GM12891 (cell line): ENCODE measurements around the gene ST3GAL6.

Source experiments
- DNase-seq: peaks from one replicate; pipeline ENCODE4 v3.0.0; 2011; ENCODE audit warnings: low spot score; ENCODE audit not compliant: insufficient read length
- FAIRE-seq: peaks from 2 replicates; lab custom pipeline; 2011; peaks lifted over from hg19 to GRCh38; lab: Jason Lieb, UNC
- PAX5 ChIP-seq: IDR thresholded peaks from 2 replicates; pipeline ENCODE4 v1.6.1; 2011; ENCODE audit warnings: low read length, moderate library complexity, mild to moderate bottlenecking; ENCODE audit not compliant: insufficient read depth, severe bottlenecking
- POLR2A ChIP-seq: IDR thresholded peaks from 2 replicates; pipeline ENCODE4 v1.6.1; 2011; ENCODE audit warnings: low read depth, low read length, control low read depth
- POLR2AphosphoS5 ChIP-seq: IDR thresholded peaks from 2 replicates; pipeline ENCODE4 v1.6.1; 2011; ENCODE audit warnings: low read depth, low read length, control low read depth
- POU2F2 ChIP-seq: IDR thresholded peaks from 2 replicates; pipeline ENCODE4 v1.6.1; 2011; ENCODE audit warnings: low read depth, mild to moderate bottlenecking, control low read depth, low read length, moderate library complexity
- SPI1 ChIP-seq: IDR thresholded peaks from 2 replicates; pipeline ENCODE4 v1.6.1; 2011; ENCODE audit warnings: low read depth, low read length, control low read depth
- TAF1 ChIP-seq: IDR thresholded peaks from 2 replicates; pipeline ENCODE4 v1.6.1; 2011; ENCODE audit warnings: low read depth, low read length, control low read depth

ST3GAL6 gene

DNA sequence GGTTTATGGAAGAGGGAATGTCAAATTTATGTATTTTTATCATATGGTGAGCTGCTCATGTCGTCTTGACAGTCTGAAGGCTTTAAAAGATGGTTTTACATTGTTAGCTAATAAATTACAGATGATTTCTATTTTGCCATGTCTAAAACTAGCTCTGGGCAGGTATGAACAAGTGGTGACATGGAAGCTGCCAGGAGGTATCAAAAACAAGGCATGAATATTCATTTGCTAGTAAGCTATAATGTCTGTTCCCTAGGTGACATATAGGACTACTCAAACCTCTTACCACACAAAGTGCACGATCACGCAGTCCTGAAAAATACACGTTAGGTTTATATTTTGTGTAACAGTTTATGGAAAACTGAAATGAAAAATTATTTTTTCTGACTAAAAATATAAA is 34.8 kb downstream of the ST3GAL6 start:
- FAIRE-seq (no peak), DNase-seq (no peak)
- TF ChIP-seq PAX5: no peak
- TF ChIP-seq TAF1: no peak
- no peak for TF ChIP-seq SPI1
- TF ChIP-seq POU2F2: no peak
- no peak for TF ChIP-seq POLR2AphosphoS5

- no peak for DNase-seq
- TF ChIP-seq POLR2A (no peak), TAF1 (no peak), POU2F2 (no peak), SPI1 (no peak), PAX5 (no peak), POLR2AphosphoS5 (no peak)
- no peak for FAIRE-seq
Observed at GRCh38 chr3:98798820-98799219, 35.7 kb downstream of the ST3GAL6 start.

DNA sequence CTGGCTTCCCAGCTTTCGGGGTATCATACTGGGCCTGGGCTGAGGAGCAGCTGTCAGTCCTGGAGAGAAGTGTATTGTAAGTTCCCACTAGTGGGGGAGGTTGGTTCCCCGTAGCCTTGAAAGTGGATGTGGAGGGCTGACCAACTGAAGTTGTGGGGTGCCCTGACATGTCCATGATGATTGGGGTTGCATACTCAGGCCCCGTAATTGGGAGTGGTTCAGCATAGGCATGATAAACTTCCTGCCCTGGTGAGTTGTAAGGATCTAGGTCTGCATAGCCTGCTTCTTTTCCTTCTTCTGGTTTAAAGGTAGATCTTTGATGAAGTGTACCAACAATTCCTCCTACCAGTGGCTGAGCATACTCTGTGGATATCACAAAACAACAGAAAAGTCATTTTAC is 36.3 kb downstream of the ST3GAL6 start:
- DNase-seq: no peak
- no peak for TF ChIP-seq PAX5
- no peak for TF ChIP-seq SPI1
- TF ChIP-seq TAF1: no peak
- no peak for TF ChIP-seq POU2F2
- TF ChIP-seq POLR2A: no peak
- no peak for TF ChIP-seq POLR2AphosphoS5
- no peak for FAIRE-seq

DNA sequence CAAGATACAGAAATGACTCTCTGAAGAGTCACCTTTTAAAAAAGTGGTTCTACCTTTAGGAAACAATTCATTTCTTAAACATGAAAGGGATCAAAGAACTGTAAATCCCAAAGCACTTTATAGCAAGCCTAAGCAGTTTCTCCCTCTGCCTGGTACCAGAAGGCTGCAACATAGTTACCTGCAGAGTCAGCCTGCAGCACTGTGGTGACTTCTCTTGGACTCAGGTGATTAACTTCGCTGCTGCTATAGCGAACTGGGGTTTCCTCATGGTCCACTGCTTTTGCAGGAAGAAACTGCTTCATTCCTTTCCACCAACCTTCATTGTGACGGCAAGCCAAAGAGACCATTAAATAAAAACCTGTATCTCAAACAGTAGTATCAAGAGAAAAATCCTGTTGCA is 37.3 kb downstream of the ST3GAL6 start:
- TF ChIP-seq POU2F2: no peak
- no peak for TF ChIP-seq TAF1
- TF ChIP-seq POLR2AphosphoS5: no peak
- TF ChIP-seq PAX5: no peak
- TF ChIP-seq SPI1: no peak
- no peak for TF ChIP-seq POLR2A
- DNase-seq (no peak), FAIRE-seq (no peak)

GRCh38 chr3:98801043-98801747 is 38.1 kb downstream of the ST3GAL6 start:
- DNase-seq (no peak), FAIRE-seq (no peak)
- no peak for TF ChIP-seq TAF1
- TF ChIP-seq PAX5: no peak
- TF ChIP-seq POLR2AphosphoS5: no peak
- TF ChIP-seq SPI1: no peak
- no peak for TF ChIP-seq POLR2A
- TF ChIP-seq POU2F2: no peak

DNA sequence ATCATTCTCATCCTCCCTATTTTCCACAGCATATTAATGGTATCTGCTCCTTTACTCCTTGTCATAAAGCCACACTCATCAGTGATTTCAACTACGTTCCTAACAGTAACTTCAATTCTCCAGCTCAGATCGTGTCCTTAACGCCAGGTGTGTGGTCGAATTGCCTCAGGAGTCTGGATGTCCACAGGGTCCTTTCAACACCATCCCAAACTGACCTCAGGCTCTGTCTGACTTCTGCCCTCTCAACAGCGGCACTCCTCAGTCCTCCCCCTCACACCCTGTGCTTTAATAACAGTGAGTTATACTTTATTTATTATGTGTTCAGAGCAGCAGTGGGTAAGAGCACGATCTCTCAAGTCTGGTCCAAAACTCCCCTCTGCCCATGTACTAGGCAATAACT is 42.4 kb downstream of the ST3GAL6 start:
- no peak for TF ChIP-seq POLR2AphosphoS5
- TF ChIP-seq SPI1: no peak
- no peak for TF ChIP-seq TAF1
- TF ChIP-seq PAX5: no peak
- no peak for TF ChIP-seq POU2F2
- TF ChIP-seq POLR2A: no peak
- DNase-seq: no peak
- FAIRE-seq: no peak

DNA sequence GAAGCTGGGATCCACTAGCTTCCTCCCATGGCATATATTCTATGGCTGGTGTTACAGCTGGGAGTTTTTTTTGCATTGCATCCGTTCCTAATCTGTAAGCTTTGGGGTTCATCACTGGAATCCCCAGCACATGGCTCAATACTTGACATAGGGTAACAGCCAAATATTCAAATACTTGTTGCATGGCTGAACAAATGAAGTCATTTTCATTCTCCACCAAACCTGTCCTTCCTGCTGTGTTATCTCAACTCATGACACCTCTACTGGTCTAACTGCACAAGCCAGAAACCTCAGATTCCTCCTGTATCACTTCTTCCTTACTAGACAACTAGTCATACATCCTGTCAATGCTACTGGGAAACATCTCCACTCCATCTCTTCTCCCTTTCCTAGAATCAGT is 43.4 kb downstream of the ST3GAL6 start:
- DNase-seq: no peak
- no peak for TF ChIP-seq POU2F2
- no peak for TF ChIP-seq POLR2AphosphoS5
- no peak for TF ChIP-seq TAF1
- no peak for TF ChIP-seq SPI1
- no peak for TF ChIP-seq PAX5
- TF ChIP-seq POLR2A: no peak
- FAIRE-seq: no peak

DNA sequence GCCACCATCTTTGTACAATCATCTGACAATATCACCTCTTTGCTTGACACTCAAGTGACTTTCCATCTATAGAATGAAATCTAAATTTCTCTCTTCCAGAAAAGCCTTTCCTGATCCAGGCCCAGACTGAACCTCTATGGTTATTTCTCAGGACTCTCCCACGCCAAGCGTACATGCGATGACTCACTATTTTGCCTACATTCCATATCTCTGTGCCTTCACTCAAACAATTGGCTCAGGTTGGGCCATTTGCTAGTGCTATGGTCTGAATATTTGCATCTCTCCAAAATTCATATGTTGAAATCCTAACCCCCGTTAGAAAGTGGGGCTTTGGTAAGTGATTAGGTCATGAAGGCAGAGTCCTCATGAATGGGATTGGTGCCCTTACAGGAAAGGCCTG is 43.9 kb downstream of the ST3GAL6 start:
- FAIRE-seq (no peak), DNase-seq (no peak)
- no peak for TF ChIP-seq POU2F2
- no peak for TF ChIP-seq POLR2AphosphoS5

GRCh38 chr3:98807561-98807960 is 44.4 kb downstream of the ST3GAL6 start:
- FAIRE-seq: no peak
- no peak for DNase-seq
- TF ChIP-seq POLR2AphosphoS5 (no peak), PAX5 (no peak), SPI1 (no peak), POU2F2 (no peak)

- DNase-seq: no peak
- no peak for FAIRE-seq
- TF ChIP-seq SPI1 (no peak), POU2F2 (no peak), TAF1 (no peak), PAX5 (no peak), POLR2A (no peak), POLR2AphosphoS5 (no peak)
Observed at GRCh38 chr3:98808071-98808470, 44.9 kb downstream of the ST3GAL6 start.

- DNase-seq: no peak
- FAIRE-seq: no peak
- TF ChIP-seq POLR2AphosphoS5 (no peak), SPI1 (0 out of 2 replicates have a peak, but pooled peaks have one; percentile 7)
Observed at GRCh38 chr3:98809557-98809956, 46.4 kb downstream of the ST3GAL6 start.
